Adrenal gland (tissue), 12 donors: ENCODE measurements around the gene ACR. TPM values are rescaled to one million over a fixed set of nuclear protein-coding genes. Genes with fewer than 3 reads are reported as not detected.
A peak's percentile ranks its signal among the peaks of the same experiment; 100 is the strongest.
"Not testable (repeated sequence)": the region's sequence is repeated elsewhere in the genome, so short reads cannot be mapped to it uniquely, and the experiment has no call there.

Experiments
- DNase-seq, 7 donors: peaks; one replicate each; pipeline ENCODE4 v3.0.0-alpha.2; 2019 to 2020
- H3K27ac ChIP-seq, 5 donors: fragments of 200-600 bp; sonication (generic) in 4 of 5; 1 replicate in 3 of 5; 2 replicates in 2 of 5; pipeline versions ENCODE4 v1.5.1 to v1.8.0; 2016 to 2020; ENCODE audit warnings: mild to moderate bottlenecking in 1 of 5
- H3K27me3 ChIP-seq: fragments of 200-600 bp; 2 replicates; pipeline ENCODE4 v1.8.0; 2021
- H3K36me3 ChIP-seq, 2 donors: fragments of 200-600 bp; replicated peaks in 1 of 2; 1 replicate in 1 of 2; 2 replicates in 1 of 2; pipeline versions ENCODE4 v1.5.1 to v1.8.0; 2018 to 2022
- H3K4me1 ChIP-seq, 2 donors: fragments of 200-600 bp; replicated peaks in 1 of 2; 1 replicate in 1 of 2; 2 replicates in 1 of 2; pipeline versions ENCODE4 v1.5.1 to v1.8.0; 2018 to 2021
- H3K4me3 ChIP-seq, 4 donors: fragments of 200-600 bp; sonication (generic) in 3 of 4; one replicate each; pipeline ENCODE4 v1.5.1; 2016 to 2018
- H3K9me3 ChIP-seq, 3 donors: fragments of 200-600 bp; sonication (generic) in 1 of 3; replicated peaks in 1 of 3; 1 replicate in 2 of 3; 2 replicates in 1 of 3; pipeline versions ENCODE4 v1.5.1 to v1.8.0; 2016 to 2021
- WGBS, 4 donors: extraction: QIAGEN DNeasy Blood & Tissue Kit in 2 of 4; methylation state at CpG; one replicate each; pipeline versions ENCODE4 v1.1.5 to v1.1.7; 2013 to 2017; 5-methylcytosine and 5-hydroxymethylcytosine counted together
- intact Hi-C, 2 donors: fragments of 100-400 bp; cut with DNase I; formaldehyde crosslinking; loops; one replicate each; pipeline versions ENCODE4 v1.14.1 to v1.15.0; 2022 to 2023
- polyA plus RNA-seq, 3 donors: library from polyadenylated mRNA; stranded (reverse); fragments of 200-250 nt in 2 of 3; fragments of 350-450 nt in 1 of 3; fragmentation: Illumina TruSeq in 1 of 3; extraction: RNeasy Lipid Tissue Mini Kit (QIAGEN cat#74804) in 1 of 3; gene quantifications; one replicate each; pipeline ENCODE4 v1.2.3, GENCODE V29; 2013 to 2014
- total RNA-seq, 9 donors: library from RNA; depleted of rRNA in 4 of 9; stranded (reverse); fragments of >200 nt in 4 of 9; fragments of 120-200 nt in 1 of 9; fragmentation: NEBNext Ultra II Directional in 1 of 9; extraction: Animal tissue kit (Norgen Biotek cat#: 25700) in 1 of 9; gene quantifications; one replicate each; pipeline versions ENCODE4 v1.1.0 to v1.2.4, GENCODE V29; 2013 to 2023
- TF ChIP-seq, protein P1 (sequence below), 6 experiments: fragments of 450-650 bp in 4 of 6; fragments of 200-600 bp in 2 of 6; sonication (generic) in 1 of 6; IDR thresholded peaks; 1 replicate in 5 of 6; 2 replicates in 1 of 6; pipeline versions ENCODE4 v1.5.1 to v1.8.0; 2016 to 2021; ENCODE audit warnings: antibody characterized with exemption in 6 of 6, mild to moderate bottlenecking in 2 of 6, moderate library complexity in 1 of 6
- donor health status: healthy with polysubstance abuse.
- donor health status: Bipolar disorder and iron deficiency.
- donor health status: DM: yes; HTN: yes; CAD: no.
- donor health status: DM: no; HTN: no; CAD: no.
- donor health status: DM: no; HTN: no; CAD: no.
- donor health status: DM: yes; HTN: yes; CAD: no.

ACR gene
- total and polyA plus RNA-seq, 12 donors = 0.13 to 1.5 (median 0.53) TPM; not detected in 4

- WGBS, 4 donors = 57 to 85% (median 72%) methylated on average over 9 of the region's 9 CpGs
- H3K9me3 ChIP-seq, intact Hi-C loops, H3K4me3 ChIP-seq, H3K36me3 ChIP-seq, H3K4me1 ChIP-seq, H3K27ac ChIP-seq, DNase-seq, H3K27me3 ChIP-seq: not testable (repeated sequence)
These were observed 11.5 kb downstream of the ACR start for GRCh38 chr22:50749302-50750074.

GRCh38 chr22:50755251-50755650 lies 17.2 kb downstream of the ACR start:
- H3K27me3 ChIP-seq, H3K27ac ChIP-seq, H3K4me3 ChIP-seq, intact Hi-C loops, H3K9me3 ChIP-seq, H3K36me3 ChIP-seq, H3K4me1 ChIP-seq: not testable (repeated sequence)
- 79 to 93% (median 85%) methylated on average over 20 of the region's 20 CpGs for WGBS, 4 donors
- peak in 1 of 7 donors; percentile 30 for DNase-seq

- WGBS, 4 donors = 30 to 60% (median 34%) methylated on average over 1 to 9 of the region's 9 CpGs
- H3K9me3 ChIP-seq, H3K27ac ChIP-seq, H3K27me3 ChIP-seq, H3K4me3 ChIP-seq, H3K4me1 ChIP-seq, H3K36me3 ChIP-seq, intact Hi-C loops: not testable (repeated sequence)
- peak in 1 of 7 donors; percentile 30 for DNase-seq
These were observed 18.4 kb downstream of the ACR start for GRCh38 chr22:50756406-50756805.

DNA sequence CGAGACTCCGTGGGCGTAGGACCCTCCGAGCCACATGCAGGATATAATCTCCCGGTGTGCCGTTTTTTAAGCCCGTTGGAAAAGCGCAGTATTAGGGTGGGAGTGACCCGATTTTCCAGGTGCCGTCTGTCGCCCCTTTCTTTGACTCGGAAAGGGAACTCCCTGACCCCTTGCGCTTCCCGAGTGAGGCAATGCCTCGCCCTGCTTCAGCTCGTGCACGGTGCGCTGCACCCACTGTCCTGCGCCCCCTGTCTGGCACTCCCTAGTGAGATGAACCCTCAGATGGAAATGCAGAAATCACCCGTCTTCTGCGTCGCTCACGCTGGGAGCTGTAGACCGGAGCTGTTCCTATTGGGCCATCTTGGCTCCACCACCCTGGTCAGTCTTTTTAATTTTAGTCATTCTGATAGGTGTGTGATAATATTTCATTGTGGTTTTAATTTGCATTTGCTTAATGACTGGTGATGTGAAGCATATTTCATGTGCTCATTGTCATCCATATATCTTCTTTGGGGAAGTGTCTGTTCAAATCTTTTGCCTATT lies 19.0 kb downstream of the ACR start:
- intact Hi-C loops, H3K36me3 ChIP-seq, H3K27me3 ChIP-seq, H3K4me1 ChIP-seq, H3K9me3 ChIP-seq: not testable (repeated sequence)
- TF ChIP-seq, protein P1, sequence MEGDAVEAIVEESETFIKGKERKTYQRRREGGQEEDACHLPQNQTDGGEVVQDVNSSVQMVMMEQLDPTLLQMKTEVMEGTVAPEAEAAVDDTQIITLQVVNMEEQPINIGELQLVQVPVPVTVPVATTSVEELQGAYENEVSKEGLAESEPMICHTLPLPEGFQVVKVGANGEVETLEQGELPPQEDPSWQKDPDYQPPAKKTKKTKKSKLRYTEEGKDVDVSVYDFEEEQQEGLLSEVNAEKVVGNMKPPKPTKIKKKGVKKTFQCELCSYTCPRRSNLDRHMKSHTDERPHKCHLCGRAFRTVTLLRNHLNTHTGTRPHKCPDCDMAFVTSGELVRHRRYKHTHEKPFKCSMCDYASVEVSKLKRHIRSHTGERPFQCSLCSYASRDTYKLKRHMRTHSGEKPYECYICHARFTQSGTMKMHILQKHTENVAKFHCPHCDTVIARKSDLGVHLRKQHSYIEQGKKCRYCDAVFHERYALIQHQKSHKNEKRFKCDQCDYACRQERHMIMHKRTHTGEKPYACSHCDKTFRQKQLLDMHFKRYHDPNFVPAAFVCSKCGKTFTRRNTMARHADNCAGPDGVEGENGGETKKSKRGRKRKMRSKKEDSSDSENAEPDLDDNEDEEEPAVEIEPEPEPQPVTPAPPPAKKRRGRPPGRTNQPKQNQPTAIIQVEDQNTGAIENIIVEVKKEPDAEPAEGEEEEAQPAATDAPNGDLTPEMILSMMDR (IDR thresholded peaks at IDR 0.05) = peak in 3 of 6 experiments; percentile 13 to 40 (median 31)
- WGBS, 4 donors = 10 to 39% (median 15%) methylated on average over 13 to 24 of the region's 24 CpGs
- DNase-seq = peak in 4 of 7 donors; percentile 28 to 71 (median 44)
- H3K27ac ChIP-seq = peak overlapping the region in 1 of 5 donors; percentile 45
- H3K4me3 ChIP-seq = peak overlapping the region in 2 of 4 donors; percentile 55 to 57

DNA sequence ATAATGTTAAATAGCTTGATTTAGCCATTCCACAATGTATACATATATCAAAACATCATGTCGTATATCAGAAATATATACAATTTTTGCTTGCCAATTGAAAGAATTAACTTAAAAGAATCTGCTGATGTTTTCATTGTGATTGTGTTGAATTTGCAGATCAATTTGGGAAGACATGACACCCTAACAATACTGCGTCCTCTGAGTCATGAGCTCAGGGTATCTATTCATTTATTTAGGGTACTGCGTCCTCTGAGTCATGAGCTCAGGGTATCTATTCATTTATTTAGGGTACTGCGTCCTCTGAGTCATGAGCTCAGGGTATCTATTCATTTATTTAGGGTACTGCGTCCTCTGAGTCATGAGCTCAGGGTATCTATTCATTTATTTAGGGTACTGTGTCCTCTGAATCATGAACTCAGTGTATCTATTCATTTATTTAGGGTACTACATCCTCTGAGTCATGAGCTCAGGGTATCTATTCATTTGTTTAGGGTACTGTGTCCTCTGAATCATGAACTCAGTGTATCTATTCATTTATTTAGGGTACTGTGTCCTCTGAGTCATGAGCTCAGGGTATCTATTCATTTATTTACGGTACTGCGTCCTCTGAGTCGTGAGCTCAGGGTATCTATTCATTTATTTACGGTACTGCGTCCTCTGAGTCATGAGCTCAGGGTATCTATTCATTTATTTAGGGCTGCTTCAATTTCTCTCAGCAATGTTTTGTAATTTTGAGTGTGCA lies 21.8 kb downstream of the ACR start:
- H3K36me3 ChIP-seq, H3K9me3 ChIP-seq, H3K4me3 ChIP-seq, intact Hi-C loops, H3K27me3 ChIP-seq, H3K27ac ChIP-seq, H3K4me1 ChIP-seq: not testable (repeated sequence)
- WGBS, 4 donors = 44 to 55% (median 51%) methylated on average over 9 to 10 of the region's 10 CpGs
- DNase-seq = peak in 1 of 7 donors; percentile 33

DNA sequence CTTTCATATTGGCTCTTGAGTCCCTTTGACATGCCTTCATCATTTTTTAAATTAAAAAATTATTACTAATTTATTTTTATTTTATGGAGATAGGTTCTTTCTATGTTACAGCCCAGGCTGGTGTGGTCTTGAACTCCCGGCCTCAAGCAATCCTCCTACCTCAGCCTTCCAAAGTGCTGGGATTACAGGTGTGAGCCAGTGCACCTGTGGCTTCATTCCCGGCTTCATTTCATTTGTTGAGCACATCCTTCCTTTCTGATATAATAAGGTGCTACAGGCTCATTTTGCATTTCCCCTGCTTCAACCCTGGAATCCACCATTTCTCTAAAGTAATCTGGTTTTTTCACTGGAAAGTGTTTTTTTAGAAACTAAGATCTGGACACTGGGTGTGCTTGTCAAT lies 23.8 kb downstream of the ACR start:
- intact Hi-C loops, H3K36me3 ChIP-seq, DNase-seq, H3K27ac ChIP-seq, H3K27me3 ChIP-seq, H3K9me3 ChIP-seq, H3K4me1 ChIP-seq, H3K4me3 ChIP-seq: not testable (repeated sequence)
- WGBS, 4 donors = 80 to 99% (median 91%) methylated on average over 2 of the region's 2 CpGs

GRCh38 chr22:50764288-50764687 lies 26.3 kb downstream of the ACR start:
- H3K9me3 ChIP-seq, H3K36me3 ChIP-seq, H3K27ac ChIP-seq, intact Hi-C loops, H3K4me3 ChIP-seq, H3K27me3 ChIP-seq, H3K4me1 ChIP-seq: not testable (repeated sequence)
- 67 to 78% (median 71%) methylated on average over 3 of the region's 3 CpGs for WGBS, 4 donors
- DNase-seq = peak in 1 of 7 donors; percentile 11
